Caco-2 (cell line): ENCODE data around the gene SHKBP1. TPM values are rescaled to one million over a fixed set of nuclear protein-coding genes. Genes with fewer than 3 reads are reported as not detected.
A peak's percentile ranks its signal among the peaks of the same experiment; 100 is the strongest.

Experiments
- BruUV-seq: library from RNA; stranded (reverse); fragments of 400-500 nt; replicated peaks from 2 replicates; lab custom pipeline; 2021; lab: Mats Ljungman, UMichigan
- CTCF ChIA-PET: fragments of 300-600 bp; sonication (Branson Sonifier 250); formaldehyde crosslinking; loops from one replicate; lab custom pipeline; 2022; ENCODE audit warnings: antibody characterized with exemption; lab: Charles Lee
- POLR2A ChIA-PET: fragments of 300-600 bp; sonication (Branson Sonifier 250); formaldehyde crosslinking; loops from one replicate; lab custom pipeline; 2022; ENCODE audit warnings: antibody characterized with exemption; lab: Charles Lee
- DNase-seq, 2 experiments: peaks; one replicate each; pipeline versions ENCODE4 v3.0.0 to v3.0.0-alpha.2; 2020 to 2022
- H3K27me3 ChIP-seq: replicated peaks from 2 replicates; pipeline ENCODE4 v1.6.0; 2011; ENCODE audit warnings: low read length; ENCODE audit not compliant: control insufficient read depth, insufficient read depth
- H3K36me3 ChIP-seq: 2 replicates; pipeline ENCODE4 v1.5.1; 2011; ENCODE audit warnings: low read length; ENCODE audit not compliant: control insufficient read depth, insufficient read depth
- H3K4me1 ChIP-seq: fragments of 250-450 bp; sonication (Bioruptor Pico); 2 replicates; pipeline ENCODE4 v1.5.1; 2020; ENCODE audit warnings: mild to moderate bottlenecking
- H3K4me3 ChIP-seq: 2 replicates; pipeline ENCODE4 v1.5.1; 2011; ENCODE audit warnings: low read depth, mild to moderate bottlenecking, control low read depth, low read length
- H3K9me3 ChIP-seq: fragments of 250-450 bp; sonication (Bioruptor Pico); 2 replicates; pipeline ENCODE4 v1.5.1; 2020; ENCODE audit warnings: mild to moderate bottlenecking, moderate library complexity
- H3K27ac Mint-ChIP-seq: one replicate; pipeline ENCODE4 v1.8.0; 2022; ENCODE audit warnings: mixed read lengths; ENCODE audit not compliant: unreplicated experiment
- H3K27me3 Mint-ChIP-seq: one replicate; pipeline ENCODE4 v1.8.0; 2022; ENCODE audit warnings: mixed read lengths; ENCODE audit not compliant: insufficient read depth, unreplicated experiment
- H3K36me3 Mint-ChIP-seq: one replicate; pipeline ENCODE4 v1.8.0; 2022; ENCODE audit warnings: mild to moderate bottlenecking, mixed read lengths; ENCODE audit not compliant: insufficient read depth, unreplicated experiment
- H3K4me1 Mint-ChIP-seq: one replicate; pipeline ENCODE4 v1.8.0; 2022; ENCODE audit warnings: low read depth, mixed read lengths; ENCODE audit not compliant: unreplicated experiment
- H3K4me3 Mint-ChIP-seq: one replicate; pipeline ENCODE4 v1.8.0; 2022; ENCODE audit warnings: mild to moderate bottlenecking, moderate library complexity, mixed read lengths; ENCODE audit not compliant: unreplicated experiment
- H3K9me3 Mint-ChIP-seq: one replicate; pipeline ENCODE4 v1.8.0; 2022; ENCODE audit warnings: mixed read lengths; ENCODE audit not compliant: unreplicated experiment
- CTCF ChIP-seq, 2 experiments: fragments of 200-600 bp in 1 of 2; IDR thresholded peaks; 1 replicate in 1 of 2; 2 replicates in 1 of 2; pipeline versions ENCODE4 v1.5.1 to v1.8.0; 2011 to 2022; ENCODE audit warnings: antibody characterized with exemption in 1 of 2, control low read depth in 1 of 2, inconsistent platforms in 1 of 2, low read depth in 1 of 2, low read length in 1 of 2, mild to moderate bottlenecking in 1 of 2, moderate library complexity in 1 of 2; ENCODE audit not compliant: insufficient read depth in 1 of 2, severe bottlenecking in 1 of 2, unreplicated experiment in 1 of 2
- intact Hi-C: fragments of 100-400 bp; cut with micrococcal nuclease; formaldehyde crosslinking; loops from one replicate; pipeline ENCODE4 v1.10.0; 2022; ENCODE audit not compliant: unreplicated experiment
- total RNA-seq: library from RNA; stranded (reverse); gene quantifications from 2 replicates; pipeline ENCODE4 v1.2.3, GENCODE V29; 2022

SHKBP1 gene
- total RNA-seq, 1 experiment from 2014 or later = 82.6 TPM

GRCh38 chr19:40550951-40551350 lies 25.7 kb upstream of the SHKBP1 start:
- H3K27me3 ChIP-seq = no peaks in the 10 kb centered on the region; the same call in 1 of the 2 replicates
- no TSS peak for BruUV-seq
- H3K4me1 Mint-ChIP-seq = peaks cover 11% of the 10 kb centered on the region

GRCh38 chr19:40552848-40553247 lies 23.8 kb upstream of the SHKBP1 start:
- Mint-ChIP-seq H3K9me3 (no peaks in the 10 kb centered on the region), H3K27ac (no peak overlapping the region), H3K27me3 (peaks cover 33% of the 10 kb centered on the region), H3K4me1 (peaks cover 11% of the 10 kb centered on the region), H3K36me3 (no peaks in the 10 kb centered on the region), H3K4me3 (no peak overlapping the region)
- TF ChIP-seq CTCF (IDR thresholded peaks at IDR 0.05; ENCODE audit: insufficient read depth in 1 of 2, low read depth in 1 of 2, low read length in 1 of 2, severe bottlenecking in 1 of 2, unreplicated experiment in 1 of 2) = no peak
- Histone ChIP-seq H3K9me3 (no peaks in the 10 kb centered on the region), H3K4me1 (0 out of 2 replicates have a peak, but pooled peaks cover 10% of the 10 kb centered on the region), H3K4me3 (no peak overlapping the region), H3K36me3 (no peaks in the 10 kb centered on the region), H3K27me3 (no peaks in the 10 kb centered on the region; the same call in 1 of the 2 replicates)
- DNase-seq = no peak
- ChIA-PET POLR2A (no interaction called here), CTCF (no interaction called here)
- BruUV-seq = no TSS peak
- intact Hi-C loops = no loop called here

More at GRCh38 chr19:40550951-40551350, 25.7 kb upstream of the SHKBP1 start:
- ChIA-PET CTCF (interaction anchor here (0.7 to 1.8 kb wide), 2 partner anchors 9 to 342 kb away, joined by 3 read pairs; no protein-coding TSS in a partner anchor), POLR2A (interaction anchor here (0.6 to 0.7 kb wide), 2 partner anchors 12 to 130 kb away, joined by 5 read pairs; no protein-coding TSS in a partner anchor)
- Mint-ChIP-seq H3K36me3 (no peaks in the 10 kb centered on the region), H3K27ac (no peak overlapping the region), H3K4me3 (no peak overlapping the region), H3K27me3 (peaks cover 23% of the 10 kb centered on the region), H3K9me3 (no peaks in the 10 kb centered on the region)
- H3K4me1 ChIP-seq = 0 out of 2 replicates have a peak, but pooled peaks cover 10% of the 10 kb centered on the region
- TF ChIP-seq CTCF (IDR thresholded peaks at IDR 0.05; ENCODE audit: insufficient read depth in 1 of 2, low read depth in 1 of 2, low read length in 1 of 2, severe bottlenecking in 1 of 2, unreplicated experiment in 1 of 2) = no peak
- peaks cover 6% of the 10 kb centered on the region; the same call in 1 of the 2 replicates for H3K9me3 ChIP-seq
- H3K36me3 ChIP-seq = no peaks in the 10 kb centered on the region
- no peak overlapping the region for H3K4me3 ChIP-seq
- DNase-seq = no peak
- intact Hi-C loops = loop anchor here (1.0 kb wide), 1 partner anchor 19 kb away; no protein-coding TSS in a partner anchor

- H3K36me3 Mint-ChIP-seq = no peaks in the 10 kb centered on the region
- Histone ChIP-seq H3K4me1 (0 out of 2 replicates have a peak, but pooled peaks cover 6% of the 10 kb centered on the region), H3K27me3 (no peaks in the 10 kb centered on the region; the same call in 1 of the 2 replicates), H3K4me3 (no peak overlapping the region; the same call in 1 of the 2 replicates), H3K36me3 (no peaks in the 10 kb centered on the region), H3K9me3 (no peaks in the 10 kb centered on the region)
- intact Hi-C loops = no loop called here
- H3K27ac Mint-ChIP-seq = no peak overlapping the region
- TF ChIP-seq CTCF (IDR thresholded peaks at IDR 0.05; ENCODE audit: insufficient read depth in 1 of 2, low read depth in 1 of 2, low read length in 1 of 2, severe bottlenecking in 1 of 2, unreplicated experiment in 1 of 2) = no peak
- H3K4me1 Mint-ChIP-seq = peaks cover 11% of the 10 kb centered on the region
- peak overlapping the region; percentile 62 for H3K4me3 Mint-ChIP-seq
- H3K27me3 Mint-ChIP-seq = peaks cover 33% of the 10 kb centered on the region
- no peaks in the 10 kb centered on the region for H3K9me3 Mint-ChIP-seq
- peak in 1 of 2 experiments; percentile 57 for DNase-seq
- POLR2A ChIA-PET = no interaction called here
- BruUV-seq = no TSS peak
- CTCF ChIA-PET = interaction anchor here (1.0 to 1.3 kb wide), 3 partner anchors 13 to 80 kb away, joined by 3 to 4 read pairs (median 4); no protein-coding TSS in a partner anchor
These were observed 22.5 kb upstream of the SHKBP1 start for GRCh38 chr19:40553885-40554857.
